GM19035 (cell line): Measurements from ENCODE around the gene RAB31.

Experiments
- ATAC-seq: cut with Tn5 transposase; IDR thresholded peaks from one replicate; pipeline ENCODE4 v1.9.1; 2021; ENCODE audit not compliant: unreplicated experiment

RAB31 gene

DNA sequence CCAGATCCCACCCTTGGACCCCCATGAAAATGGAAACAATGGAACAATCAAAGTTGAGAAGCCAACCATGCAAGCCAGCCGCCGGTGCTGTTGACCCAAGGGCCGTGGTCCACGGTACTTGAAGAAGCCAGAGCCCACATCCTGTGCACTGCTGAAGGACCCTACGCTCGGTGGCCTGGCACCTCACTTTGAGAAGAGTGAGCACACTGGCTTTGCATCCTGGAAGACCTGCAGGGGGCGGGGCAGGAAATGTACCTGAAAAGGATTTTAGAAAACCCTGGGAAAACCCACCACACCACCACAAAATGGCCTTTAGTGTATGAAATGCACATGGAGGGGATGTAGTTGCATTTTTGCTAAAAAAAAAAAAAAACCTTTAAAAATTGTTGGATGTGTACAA lies 151.1 kb downstream of the RAB31 start:
- ATAC-seq: no peak

GRCh38 chr18:9860682-9861081 lies 152.6 kb downstream of the RAB31 start:
- no peak for ATAC-seq

- peak; percentile 85 for ATAC-seq
Measured at GRCh38 chr18:9861157-9861556, 153.1 kb downstream of the RAB31 start.

DNA sequence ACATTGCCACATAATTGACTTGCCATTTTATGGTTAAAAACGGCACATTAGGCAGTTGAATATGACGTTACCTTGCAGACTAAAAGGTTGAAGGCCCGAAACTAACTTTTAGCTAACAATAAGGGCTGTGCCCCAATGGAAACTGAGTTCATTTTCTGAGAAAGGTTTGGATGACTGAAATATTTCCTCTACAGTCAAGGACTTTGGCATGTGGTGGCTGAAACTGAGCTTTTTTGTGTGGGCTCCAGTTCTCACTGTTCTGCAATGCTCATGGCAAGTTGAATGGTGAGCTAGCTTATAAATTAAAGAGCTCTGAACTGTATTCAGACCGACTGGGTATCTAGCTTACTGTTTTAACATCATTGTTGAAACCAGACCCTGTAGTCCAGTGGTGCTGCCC lies 153.8 kb downstream of the RAB31 start:
- ATAC-seq: no peak

- ATAC-seq: no peak
Measured at GRCh38 chr18:9862686-9863085, 154.6 kb downstream of the RAB31 start.

DNA sequence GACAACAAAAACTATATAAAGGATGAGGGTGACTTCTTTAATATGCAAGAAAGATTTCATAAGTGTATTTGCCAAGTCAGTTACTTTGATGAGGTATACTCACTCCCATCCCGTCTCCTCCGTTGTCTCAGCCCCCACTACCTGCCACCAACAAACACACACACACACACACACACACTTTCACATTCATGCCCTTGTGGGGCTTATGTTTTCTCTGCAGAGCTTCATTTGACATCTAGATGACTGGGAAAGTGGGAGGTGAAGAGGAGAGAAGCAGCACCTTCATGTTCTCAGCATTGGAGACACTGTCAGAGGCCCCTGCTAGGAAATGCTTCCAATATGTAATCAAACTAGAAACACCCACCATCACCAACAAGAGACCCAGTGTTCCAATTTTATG lies 155.2 kb downstream of the RAB31 start:
- no peak for ATAC-seq

- ATAC-seq: no peak
Measured at GRCh38 chr18:9865764-9866490, 157.8 kb downstream of the RAB31 start.

GRCh38 chr18:9866627-9867026 lies 158.5 kb downstream of the RAB31 start:
- ATAC-seq: no peak

DNA sequence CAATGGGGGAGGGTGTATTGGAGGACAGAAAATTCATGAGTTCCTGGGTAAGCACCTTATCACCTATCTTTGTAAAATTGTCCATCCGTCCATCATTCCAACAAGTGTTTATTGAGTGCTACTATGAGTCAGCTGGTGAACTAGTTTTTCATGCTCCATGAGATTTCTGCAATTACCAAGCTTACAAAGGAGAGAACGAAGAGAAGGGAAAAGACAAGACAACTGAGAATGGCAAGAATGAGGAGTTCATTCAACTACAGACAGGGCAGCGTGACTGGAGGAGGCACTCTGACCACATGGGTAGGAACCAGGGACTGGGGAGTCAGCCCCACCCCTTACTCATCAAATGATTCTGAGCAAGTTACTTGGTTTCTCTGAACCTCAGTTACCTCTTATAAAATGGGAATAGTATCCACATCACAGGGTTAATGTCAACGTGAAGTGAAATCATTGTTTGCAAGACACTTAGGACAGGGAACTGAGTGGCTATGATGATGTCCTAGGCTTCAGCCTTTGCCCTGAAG lies 159.0 kb downstream of the RAB31 start:
- ATAC-seq: no peak

DNA sequence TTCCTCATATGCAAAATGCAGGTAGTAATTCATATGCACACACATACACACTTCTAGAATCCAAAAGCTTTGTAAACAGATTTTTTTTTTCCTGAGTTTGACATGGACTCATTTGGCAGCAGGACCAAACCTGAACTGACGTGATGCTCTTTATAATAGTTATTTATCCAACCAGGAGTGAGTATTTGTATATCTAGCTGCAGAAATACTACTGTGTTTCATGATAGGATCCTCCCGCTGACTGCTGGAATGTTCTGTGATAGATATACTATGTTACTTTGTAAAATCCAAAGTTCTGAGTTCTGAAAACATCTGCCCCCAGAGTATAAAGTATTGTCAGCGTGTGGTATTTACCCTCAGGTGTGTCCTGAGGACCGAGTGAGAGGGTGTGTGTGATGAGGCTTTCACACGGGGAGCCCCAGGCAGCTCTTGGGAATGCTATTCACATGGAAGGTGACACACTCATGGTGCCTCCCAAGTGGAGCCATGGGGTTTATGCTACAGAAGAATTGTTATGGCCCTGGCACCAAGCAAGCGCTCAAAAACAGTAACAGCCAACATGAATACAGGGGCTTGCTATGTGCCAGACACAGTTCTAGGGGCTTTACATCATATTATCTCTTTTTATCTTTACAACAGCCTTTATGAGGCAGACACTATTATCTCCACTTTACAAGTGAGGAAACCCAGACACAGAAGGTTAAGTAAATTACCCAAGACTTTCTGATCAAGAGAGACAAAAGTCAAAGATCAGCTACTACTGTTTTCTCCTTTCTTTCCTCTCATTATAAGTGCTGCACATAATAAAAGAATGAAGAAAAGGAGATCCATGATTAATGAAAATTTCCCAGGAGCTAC lies 161.0 kb downstream of the RAB31 start:
- no peak for ATAC-seq

DNA sequence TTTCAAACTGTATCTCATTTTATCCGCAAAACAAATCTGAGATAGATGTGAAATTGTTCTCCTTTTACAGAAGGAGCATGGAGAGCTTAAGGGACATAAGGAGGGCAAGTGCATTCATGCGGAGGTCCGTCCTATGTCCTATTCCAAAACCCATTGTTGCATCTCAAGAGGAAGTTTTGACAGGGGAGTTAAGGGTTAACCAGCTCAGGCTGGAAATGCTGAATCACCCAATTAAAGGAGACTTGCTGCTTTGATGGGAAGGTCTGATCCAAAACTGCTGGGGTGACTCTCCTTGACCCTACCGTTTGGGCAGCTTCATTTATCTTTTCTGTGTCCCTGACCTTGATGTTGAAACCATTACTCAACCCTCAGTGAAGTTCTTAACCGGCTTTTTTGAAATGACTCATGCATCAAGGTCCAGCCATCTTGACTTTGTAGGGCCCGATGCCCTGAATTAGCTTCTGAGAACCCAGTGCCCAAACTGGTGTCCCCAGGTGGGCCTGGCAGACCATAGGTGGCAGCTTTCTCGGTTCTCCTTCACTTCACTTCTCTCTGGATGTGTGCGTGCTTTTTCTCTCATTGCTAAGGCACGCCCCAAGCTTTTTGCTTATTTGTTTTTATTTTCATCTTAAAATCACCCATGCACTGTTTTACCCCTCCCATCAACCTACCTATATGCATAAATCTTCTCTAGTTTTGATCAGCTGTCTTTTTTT lies 161.8 kb downstream of the RAB31 start:
- peak; percentile 65 for ATAC-seq

- no peak for ATAC-seq
Measured at GRCh38 chr18:9870431-9871008, 162.4 kb downstream of the RAB31 start.

DNA sequence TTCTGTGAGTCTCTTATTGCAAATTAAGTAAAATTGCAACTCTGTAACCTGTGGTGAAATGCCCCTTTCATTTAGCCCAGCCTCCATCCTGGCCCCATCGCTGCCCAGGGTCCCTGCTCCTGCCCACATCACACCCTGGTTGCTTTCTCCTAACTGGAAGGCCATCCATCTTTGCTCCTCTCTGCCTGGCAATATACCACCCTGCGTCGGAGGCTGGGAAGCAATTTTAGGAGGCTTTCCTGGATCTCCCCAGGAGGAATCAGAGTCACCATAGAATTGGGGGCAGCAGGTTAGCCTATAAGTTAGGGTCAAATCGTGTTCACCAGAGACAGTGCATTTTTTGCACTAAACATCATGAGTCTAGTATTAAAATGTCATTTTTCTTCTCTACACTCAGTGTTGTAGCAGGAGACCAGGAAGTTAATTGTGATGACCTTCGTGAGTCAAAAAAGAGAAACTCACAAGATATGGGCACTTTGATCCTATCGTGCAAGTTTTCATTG lies 163.2 kb downstream of the RAB31 start:
- no peak for ATAC-seq

DNA sequence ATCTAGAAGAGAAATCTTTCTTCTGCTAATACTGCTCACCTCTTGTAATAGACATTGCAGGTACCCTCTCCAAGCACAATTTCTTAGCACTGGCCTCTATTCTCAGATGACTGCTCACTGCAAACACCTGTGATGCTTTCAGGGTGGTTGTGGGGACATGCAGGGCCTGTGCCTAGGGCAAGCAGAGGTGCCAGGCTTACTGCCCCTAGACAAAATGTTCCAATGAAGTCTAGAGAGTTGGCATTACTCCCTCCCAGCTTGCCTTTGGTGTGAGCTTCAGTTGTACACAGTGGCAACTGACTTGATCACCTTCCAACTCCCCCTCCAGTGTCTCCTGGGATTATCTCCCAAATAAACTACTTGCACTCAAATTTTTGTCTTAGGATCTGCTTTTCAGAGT lies 164.7 kb downstream of the RAB31 start:
- no peak for ATAC-seq

DNA sequence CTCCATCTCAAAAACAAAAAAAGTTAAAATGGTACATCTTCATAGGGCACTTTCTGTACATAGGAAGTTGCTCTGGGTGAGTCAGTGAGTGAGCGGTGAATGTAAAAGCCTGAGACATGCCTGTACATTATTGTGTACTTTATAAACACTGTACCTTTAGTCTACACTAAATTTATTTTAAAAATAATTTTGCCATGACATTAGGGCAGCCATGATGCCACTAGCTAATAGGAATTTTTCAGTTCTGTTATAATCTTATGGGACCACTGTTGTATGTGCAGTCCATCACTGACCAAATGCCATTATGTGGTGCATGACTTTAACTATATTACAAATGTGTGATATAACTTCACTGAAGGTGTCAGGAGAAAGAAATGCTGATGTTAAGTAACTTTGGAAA lies 166.6 kb downstream of the RAB31 start:
- ATAC-seq: no peak

- no peak for ATAC-seq
Measured at GRCh38 chr18:9876212-9876866, 168.2 kb downstream of the RAB31 start.

GRCh38 chr18:9876867-9877654 lies 169.0 kb downstream of the RAB31 start:
- no peak for ATAC-seq

GRCh38 chr18:9877655-9878014 lies 169.5 kb downstream of the RAB31 start:
- ATAC-seq: no peak

GRCh38 chr18:9878095-9878494 lies 170.0 kb downstream of the RAB31 start:
- no peak for ATAC-seq

- no peak for ATAC-seq
Measured at GRCh38 chr18:9878783-9879242, 170.7 kb downstream of the RAB31 start.
